Ramos (cell line): ENCODE results near the gene RALY.

Source experiments
- in situ Hi-C: fragments of 300-500 bp; cut with MboI; formaldehyde crosslinking; loops from one replicate; pipeline ENCODE4 v1.14.3; 2022; ENCODE audit warnings: low sequenced_read_pairs; ENCODE audit not compliant: unreplicated experiment

RALY gene

GRCh38 chr20:33985830-33986229 is 7.9 kb upstream of the RALY start:
- in situ Hi-C loops: no loop called here

- in situ Hi-C loops: no loop called here
These were observed 7.0 kb upstream of the RALY start for GRCh38 chr20:33986560-33987216.

GRCh38 chr20:33990075-33990474 is 3.6 kb upstream of the RALY start:
- in situ Hi-C loops: no loop called here

- in situ Hi-C loops: no loop called here
These were observed 2.2 kb upstream of the RALY start for GRCh38 chr20:33991502-33991901.

DNA sequence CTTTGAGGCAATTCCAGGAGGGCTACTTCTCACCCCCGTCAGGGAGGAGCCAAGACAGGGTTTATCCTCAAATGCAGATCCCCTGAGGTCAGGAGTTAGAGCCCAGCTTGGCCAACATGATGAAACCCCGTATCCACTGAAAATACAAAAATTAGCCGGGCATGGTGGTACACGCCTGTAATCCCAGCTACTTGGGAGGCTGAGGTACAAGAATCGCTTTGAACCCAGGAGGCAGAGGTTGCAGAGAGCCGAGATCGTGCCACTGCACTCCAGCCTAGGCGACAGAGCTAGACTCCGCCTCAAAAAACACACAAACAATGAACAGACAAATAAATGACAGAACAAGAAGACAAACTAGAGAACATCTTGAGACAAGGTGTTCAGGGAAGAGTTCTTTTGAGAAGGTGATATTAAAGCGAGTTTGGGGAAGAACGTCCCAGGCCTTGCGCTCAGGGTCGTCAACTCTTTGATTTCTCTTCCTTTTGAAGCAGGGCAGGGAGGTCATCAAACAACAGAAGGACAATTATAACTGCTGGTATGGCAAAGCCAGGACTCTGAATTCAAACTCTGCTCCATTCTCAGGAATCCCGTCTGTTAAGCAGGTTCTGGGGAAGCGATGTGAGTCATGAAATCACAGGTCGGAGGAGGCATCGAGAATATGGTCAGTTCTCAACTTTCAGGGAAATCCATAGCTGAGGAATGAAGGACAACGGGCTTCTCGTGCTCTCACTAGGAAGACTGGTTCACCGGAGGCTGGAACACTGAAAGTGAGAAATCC is 1.4 kb upstream of the RALY start:
- in situ Hi-C loops: no loop called here

- in situ Hi-C loops: no loop called here
These were observed 662 bp upstream of the RALY start for GRCh38 chr20:33992923-33993575.

GRCh38 chr20:33994222-33994913 is 657 bp downstream of the RALY start:
- in situ Hi-C loops: no loop called here

DNA sequence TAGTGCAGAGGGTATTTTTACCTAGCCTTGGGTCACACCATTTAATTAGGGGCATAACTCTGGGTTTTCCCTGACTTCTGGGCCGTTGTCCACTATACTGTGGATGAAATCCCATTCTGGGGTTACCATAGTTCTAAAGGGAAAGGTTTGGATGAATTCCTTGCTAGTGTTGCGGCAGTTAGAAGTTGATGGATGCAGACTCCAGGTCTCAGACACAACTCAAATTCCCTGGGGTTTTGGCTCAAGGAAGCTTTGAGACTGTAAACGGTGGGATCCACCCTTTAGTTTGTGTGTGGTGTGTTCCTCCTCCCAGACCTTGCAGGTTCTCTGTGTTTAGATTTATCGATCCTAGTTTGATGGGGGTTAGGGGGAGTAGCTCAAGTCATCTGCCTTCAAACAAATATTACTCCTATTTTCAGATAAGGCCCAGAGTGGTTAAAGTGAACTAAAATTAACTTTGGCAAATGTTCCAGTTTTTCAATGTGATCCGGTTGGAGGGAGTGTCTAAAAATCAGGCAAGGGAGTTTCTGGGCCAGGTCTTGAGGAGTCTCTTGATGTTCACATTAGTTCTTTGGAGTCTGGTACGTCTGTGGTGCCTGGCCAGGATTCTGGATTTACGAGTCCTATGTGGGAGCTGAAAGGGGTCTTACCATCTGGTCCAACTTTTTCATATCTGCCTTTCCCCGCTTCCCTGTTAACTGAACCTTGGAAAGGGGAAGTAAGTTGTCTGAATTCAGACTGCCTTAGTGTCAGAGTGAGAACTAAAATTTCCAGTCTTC is 1.5 kb downstream of the RALY start:
- in situ Hi-C loops: no loop called here

GRCh38 chr20:33999025-33999649 is 5.4 kb downstream of the RALY start:
- in situ Hi-C loops: no loop called here

DNA sequence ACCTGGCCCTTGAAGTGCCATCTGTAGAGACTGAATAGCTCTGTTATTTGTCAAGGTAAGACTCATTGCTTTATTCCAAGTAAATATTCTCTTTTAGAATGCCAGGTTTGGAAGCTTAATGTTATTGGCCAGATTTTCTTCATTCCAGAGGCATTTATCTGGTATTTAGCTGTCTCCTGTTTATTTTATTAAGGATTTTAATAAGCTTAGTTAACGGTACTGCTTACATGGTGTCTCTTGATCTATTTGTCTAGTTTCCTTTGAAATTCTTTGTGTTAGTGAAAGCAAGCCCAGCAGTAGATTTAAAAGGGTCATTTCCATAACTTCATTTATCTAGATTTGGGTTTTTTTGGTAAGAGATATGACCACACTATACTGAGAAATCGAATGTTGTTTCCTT is 7.7 kb downstream of the RALY start:
- in situ Hi-C loops: no loop called here

DNA sequence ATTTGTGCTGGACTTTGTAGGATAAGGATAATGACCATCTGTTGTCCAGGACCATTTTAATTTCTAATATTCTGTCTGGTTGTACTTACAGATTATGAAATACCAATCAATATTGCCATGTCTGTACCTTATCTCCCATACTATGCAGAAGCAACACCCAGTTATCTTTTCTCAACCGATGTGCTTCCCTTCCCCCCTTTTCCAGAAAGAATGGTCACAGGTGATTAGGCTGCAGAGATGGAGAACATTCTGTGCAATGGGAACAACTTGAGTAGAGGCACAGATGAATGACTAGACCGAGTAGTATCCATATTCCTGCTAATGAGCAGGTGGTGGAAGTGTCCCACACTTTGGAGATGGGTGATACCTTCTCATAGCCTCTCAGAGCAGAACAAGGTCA is 10.5 kb downstream of the RALY start:
- in situ Hi-C loops: no loop called here

DNA sequence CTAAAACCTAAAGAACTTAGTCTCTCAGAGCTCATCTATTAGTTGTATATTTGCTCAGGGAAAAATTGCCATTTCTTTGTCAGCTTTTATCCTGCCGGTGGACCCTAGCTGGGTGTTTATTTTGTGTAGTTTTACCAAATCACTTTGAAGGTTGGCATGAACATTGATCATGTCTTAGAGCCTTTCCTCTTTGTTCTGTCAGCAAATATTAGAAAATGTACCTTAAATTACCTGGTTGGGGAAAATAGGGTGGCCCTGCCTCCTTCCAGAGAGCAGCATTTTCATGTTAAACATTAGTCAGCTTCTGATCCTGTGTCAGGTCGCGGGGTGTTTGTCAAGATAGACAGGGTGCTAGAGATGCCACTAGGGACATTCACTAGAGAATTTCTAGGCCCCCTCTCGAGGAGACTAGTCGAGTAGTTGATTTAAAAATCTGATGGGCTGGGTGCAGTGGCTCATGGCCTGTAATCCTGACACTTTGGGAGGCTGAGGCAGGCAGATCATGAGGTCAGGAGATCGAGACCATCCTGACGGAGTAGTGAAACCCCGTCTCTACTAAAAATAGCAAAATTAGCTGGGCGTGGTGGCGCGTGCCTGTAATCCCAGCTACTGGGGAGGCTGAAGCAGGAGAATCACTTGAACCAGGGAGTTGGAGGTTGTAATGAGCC is 11.2 kb downstream of the RALY start:
- in situ Hi-C loops: no loop called here

DNA sequence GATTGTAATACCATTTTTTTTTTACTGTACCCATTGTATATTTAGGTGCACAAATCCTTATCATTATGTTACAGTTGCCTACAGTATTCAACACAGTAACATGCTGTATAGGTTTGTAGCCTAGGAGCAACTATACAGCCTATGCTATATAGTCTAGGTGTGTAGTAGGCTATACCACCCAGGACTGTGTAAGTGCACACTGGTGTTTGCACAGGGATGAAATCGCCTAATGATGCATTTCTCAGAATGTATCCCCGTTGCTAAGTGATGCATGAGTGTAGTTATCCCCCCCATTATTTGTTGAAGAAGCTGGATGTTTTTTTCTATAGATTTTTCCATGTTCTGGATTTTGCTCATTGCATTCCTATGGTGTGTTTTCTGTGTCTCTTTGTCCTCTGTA is 12.9 kb downstream of the RALY start:
- in situ Hi-C loops: no loop called here

- in situ Hi-C loops: no loop called here
These were observed 14.8 kb downstream of the RALY start for GRCh38 chr20:34008477-34008876.

DNA sequence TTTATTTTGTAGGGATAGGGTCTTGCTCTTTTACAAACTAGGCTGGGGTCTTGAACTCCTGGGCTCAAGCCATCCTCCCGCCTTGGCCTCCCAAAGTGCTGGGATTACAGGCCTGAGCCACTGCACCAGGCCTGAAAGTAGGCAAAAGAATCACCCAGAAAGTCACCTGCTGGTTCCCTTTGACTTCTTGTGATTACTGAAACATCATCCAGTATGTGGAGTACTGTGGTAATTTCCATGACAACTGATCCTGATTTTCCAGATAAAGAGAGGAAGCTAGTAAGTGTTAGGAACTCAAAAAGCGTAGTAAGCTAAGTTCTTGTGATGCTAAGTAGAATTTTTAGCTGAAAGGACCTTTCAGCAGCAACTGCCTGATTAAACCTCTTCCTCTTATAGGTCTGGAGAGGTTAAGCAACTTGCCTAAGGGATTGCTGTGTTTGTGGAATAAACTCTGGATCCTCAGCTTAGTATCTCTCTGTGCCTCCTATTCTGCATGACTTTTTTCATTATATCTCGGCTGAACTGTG is 16.8 kb downstream of the RALY start:
- in situ Hi-C loops: no loop called here

- in situ Hi-C loops: no loop called here
These were observed 17.6 kb downstream of the RALY start for GRCh38 chr20:34011275-34011674.

- in situ Hi-C loops: no loop called here
These were observed 18.6 kb downstream of the RALY start for GRCh38 chr20:34012330-34012729.

DNA sequence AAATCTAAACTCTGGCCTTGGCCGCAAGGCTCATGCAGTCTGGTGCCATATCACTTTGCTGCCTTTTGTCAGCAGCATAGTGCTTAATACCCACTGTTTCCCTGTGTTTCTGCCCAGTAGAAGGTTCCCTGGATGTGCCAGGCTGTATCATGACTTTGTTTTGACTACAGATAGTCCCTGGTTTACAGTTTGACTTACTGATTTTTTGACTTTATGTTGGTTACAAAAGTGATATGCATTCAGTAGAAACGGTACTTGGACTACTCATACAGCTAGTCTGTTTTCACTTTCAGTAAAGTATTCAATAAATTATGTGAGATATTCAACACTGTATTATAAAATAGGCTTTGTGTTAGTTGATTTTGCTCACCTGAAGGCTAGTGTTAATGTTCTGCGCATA is 19.0 kb downstream of the RALY start:
- in situ Hi-C loops: no loop called here

DNA sequence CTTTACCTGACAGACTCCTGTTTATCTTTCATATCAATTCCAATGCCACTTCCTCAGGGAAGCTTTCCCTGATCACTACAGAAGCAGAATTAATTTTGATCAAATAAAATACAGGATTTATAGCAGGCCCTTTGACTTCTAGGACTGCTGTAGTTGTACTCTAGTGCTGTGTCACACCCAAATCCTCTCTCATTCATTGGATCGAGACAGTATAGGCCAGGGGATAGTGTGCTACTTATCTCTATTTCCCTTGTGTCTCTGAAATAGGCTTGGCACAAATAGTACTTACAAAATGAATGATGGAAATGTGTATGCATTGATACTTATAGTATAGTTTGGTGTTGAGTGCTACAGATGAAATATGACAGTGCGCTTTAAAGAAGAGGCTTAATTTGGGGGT is 19.8 kb downstream of the RALY start:
- in situ Hi-C loops: no loop called here
